CD8-positive, alpha-beta memory T cell (primary cell): ENCODE results near the gene PDGFC. TPM values are rescaled to one million over a fixed set of nuclear protein-coding genes. Genes with fewer than 3 reads are reported as not detected.
A peak's percentile ranks its signal among the peaks of the same experiment; 100 is the strongest.

Experiments
- CTCF ChIA-PET: fragments of 350-600 bp; sonication (Branson Sonifier 250); formaldehyde crosslinking; loops from one replicate; lab custom pipeline; 2021; ENCODE audit warnings: antibody characterized with exemption; lab: Charles Lee
- POLR2A ChIA-PET: fragments of 350-600 bp; sonication (Branson Sonifier 250); formaldehyde crosslinking; loops from one replicate; lab custom pipeline; 2021; ENCODE audit warnings: antibody characterized with exemption; lab: Charles Lee
- DNase-seq, 5 donors: peaks; one replicate each; pipeline versions ENCODE4 v3.0.0 to v3.0.0-alpha.2; 2020 to 2022; ENCODE audit warnings: mixed read lengths in 1 of 5
- H3K27ac ChIP-seq: one replicate; pipeline ENCODE4 v1.7.0; 2013; ENCODE audit warnings: low read depth, mild to moderate bottlenecking, low read length, moderate library complexity
- H3K27me3 ChIP-seq: 2 replicates; pipeline ENCODE4 v1.7.0; 2013; ENCODE audit warnings: low read length, mild to moderate bottlenecking; ENCODE audit not compliant: insufficient read depth, poor library complexity, severe bottlenecking
- H3K36me3 ChIP-seq: 2 replicates; pipeline ENCODE4 v1.7.0; 2013; ENCODE audit warnings: mild to moderate bottlenecking, low read length, moderate library complexity; ENCODE audit not compliant: insufficient read depth
- H3K4me1 ChIP-seq: 2 replicates; pipeline ENCODE4 v1.7.0; 2013; ENCODE audit warnings: mild to moderate bottlenecking, low read length, moderate library complexity; ENCODE audit not compliant: insufficient read depth
- H3K4me3 ChIP-seq: 2 replicates; pipeline ENCODE4 v1.7.0; 2013; ENCODE audit warnings: mild to moderate bottlenecking, low read length
- H3K9me3 ChIP-seq: 2 replicates; pipeline ENCODE4 v1.7.0; 2013; ENCODE audit warnings: mild to moderate bottlenecking, low read length
- H3K27ac Mint-ChIP-seq, 8 donors: one replicate each; pipeline ENCODE4 v1.8.0; 2020 to 2021; ENCODE audit warnings: mixed read lengths in 8 of 8, mild to moderate bottlenecking in 6 of 8, inconsistent platforms in 3 of 8, moderate library complexity in 3 of 8
- H3K27me3 Mint-ChIP-seq, 2 donors: one replicate each; pipeline ENCODE4 v1.8.0; 2020 to 2021; ENCODE audit warnings: mixed read lengths in 2 of 2, mild to moderate bottlenecking in 1 of 2, moderate library complexity in 1 of 2
- H3K36me3 Mint-ChIP-seq, 3 donors: one replicate each; pipeline ENCODE4 v1.8.0; 2020 to 2021; ENCODE audit warnings: mixed read lengths in 3 of 3, inconsistent platforms in 1 of 3, mild to moderate bottlenecking in 1 of 3
- H3K4me1 Mint-ChIP-seq, 3 donors: one replicate each; pipeline ENCODE4 v1.8.0; 2020 to 2021; ENCODE audit warnings: mixed read lengths in 3 of 3, inconsistent platforms in 1 of 3, mild to moderate bottlenecking in 1 of 3
- H3K4me3 Mint-ChIP-seq, 7 donors: one replicate each; pipeline ENCODE4 v1.8.0; 2020 to 2021; ENCODE audit warnings: mixed read lengths in 7 of 7, mild to moderate bottlenecking in 6 of 7, moderate library complexity in 4 of 7, inconsistent platforms in 2 of 7
- H3K9me3 Mint-ChIP-seq, 5 donors: one replicate each; pipeline ENCODE4 v1.8.0; 2020 to 2022; ENCODE audit warnings: mixed read lengths in 5 of 5, mild to moderate bottlenecking in 3 of 5, moderate library complexity in 2 of 5, inconsistent platforms in 1 of 5
- polyA plus RNA-seq: library from polyadenylated mRNA; unstranded; fragments of 300-500 nt; fragmentation: Illumina TruSeq; gene quantifications from one replicate; pipeline ENCODE4 v1.2.3, GENCODE V29; 2021
- total RNA-seq, 2 experiments: library from RNA; stranded (reverse); gene quantifications; one replicate each; pipeline ENCODE4 v1.2.3, GENCODE V29; 2021

Gene PDGFC, protein sequence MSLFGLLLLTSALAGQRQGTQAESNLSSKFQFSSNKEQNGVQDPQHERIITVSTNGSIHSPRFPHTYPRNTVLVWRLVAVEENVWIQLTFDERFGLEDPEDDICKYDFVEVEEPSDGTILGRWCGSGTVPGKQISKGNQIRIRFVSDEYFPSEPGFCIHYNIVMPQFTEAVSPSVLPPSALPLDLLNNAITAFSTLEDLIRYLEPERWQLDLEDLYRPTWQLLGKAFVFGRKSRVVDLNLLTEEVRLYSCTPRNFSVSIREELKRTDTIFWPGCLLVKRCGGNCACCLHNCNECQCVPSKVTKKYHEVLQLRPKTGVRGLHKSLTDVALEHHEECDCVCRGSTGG
- total RNA-seq (under 1 TPM in 1 of 2 experiments, not detected in 1; 0.13 TPM), polyA plus RNA-seq (not detected)

DNA sequence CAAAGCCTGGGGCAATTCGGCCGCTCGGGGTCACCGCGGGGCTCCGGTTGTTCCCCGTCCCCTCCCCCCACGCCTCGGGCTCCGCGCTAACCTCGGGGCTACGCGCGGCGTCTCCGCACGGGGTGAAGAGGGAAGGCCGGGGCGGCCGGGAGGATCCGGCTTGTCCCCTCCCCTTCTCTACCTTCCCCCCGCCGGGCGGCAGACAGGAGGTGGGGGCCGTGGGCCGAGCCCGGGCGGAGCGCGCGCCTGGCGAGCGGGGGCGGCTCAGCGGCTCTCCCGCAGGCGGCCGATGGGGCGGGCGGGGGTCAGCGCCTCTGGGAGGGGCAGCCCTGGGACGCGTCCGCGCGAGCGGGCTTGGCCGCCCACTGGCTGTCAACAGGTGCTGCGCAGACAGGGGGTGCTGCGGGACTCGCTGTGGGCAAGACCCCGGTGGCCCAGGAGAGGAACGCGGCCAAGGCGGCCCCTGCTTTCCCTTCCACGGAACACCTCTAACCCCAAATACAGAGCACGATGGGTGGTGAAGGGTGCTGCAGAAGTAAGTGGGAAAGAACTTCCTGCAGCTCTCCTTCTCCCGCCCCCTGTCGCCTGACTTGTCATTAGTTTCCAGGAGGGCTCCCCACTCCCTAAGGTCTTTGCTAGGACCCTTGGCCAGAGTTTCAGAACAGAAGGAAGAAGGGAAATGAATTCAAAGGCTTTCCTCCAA lies at the start of gene PDGFC:
Gene PDGFC, minus strand, starts transcription at position 124 of the 703 bp plus-strand sequence. CDS start 896 bp downstream, outside the sequence.
- POLR2A ChIA-PET = no interaction called here
- H3K27me3 Mint-ChIP-seq = peaks cover 28 to 51% of the 10 kb centered on the region in 2 donors
- H3K27me3 ChIP-seq = peaks cover 8% of the 10 kb centered on the region
- DNase-seq = no peak
- H3K4me3 ChIP-seq = no peak within 1 kb of the TSS
- no peak within 1 kb of the TSS for H3K27ac ChIP-seq
- H3K4me3 Mint-ChIP-seq = peak within 1 kb of the TSS in 3 of 7 donors; percentile 11 to 45 (median 16)
- peaks cover 0 to 4% (median 1%) of the 10 kb centered on the region in 3 donors for H3K36me3 Mint-ChIP-seq
- H3K9me3 Mint-ChIP-seq = peaks cover 6 to 19% (median 12%) of the 10 kb centered on the region in 5 donors
- H3K36me3 ChIP-seq = no peaks in the 10 kb centered on the region
- no peaks in the 10 kb centered on the region for H3K9me3 ChIP-seq
- CTCF ChIA-PET = no interaction called here
- H3K4me1 ChIP-seq = no peaks in the 10 kb centered on the region
- H3K4me1 Mint-ChIP-seq = peaks cover 0 to 10% (median 5%) of the 10 kb centered on the region in 3 donors
- H3K27ac Mint-ChIP-seq = no peak within 1 kb of the TSS

DNA sequence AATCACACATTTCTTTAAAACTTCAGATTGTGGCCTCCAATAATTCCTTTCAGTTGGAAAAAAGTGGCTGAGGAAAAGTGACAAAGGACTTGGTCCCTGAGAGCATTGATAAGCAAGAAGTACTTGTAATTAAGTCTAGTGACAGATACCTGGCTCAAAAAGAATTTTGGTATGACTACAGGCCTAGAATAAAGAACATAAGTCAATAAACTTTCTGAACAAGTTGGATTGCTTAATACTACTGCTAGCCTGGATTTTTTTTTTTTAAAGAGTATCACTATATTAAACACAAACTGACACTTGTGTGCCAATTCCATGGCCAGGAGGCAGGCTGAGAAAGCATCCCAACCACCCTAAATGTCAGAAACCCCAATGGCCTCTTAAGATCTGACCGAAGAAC lies 49.3 kb upstream of the PDGFC start:
- no peaks in the 10 kb centered on the region for H3K27me3 Mint-ChIP-seq
- H3K9me3 ChIP-seq = no peaks in the 10 kb centered on the region
- H3K27ac ChIP-seq = no peak overlapping the region
- ChIA-PET POLR2A (no interaction called here), CTCF (no interaction called here)
- no peaks in the 10 kb centered on the region for H3K27me3 ChIP-seq
- no peak for DNase-seq
- no peaks in the 10 kb centered on the region for H3K4me1 Mint-ChIP-seq
- H3K4me3 ChIP-seq = no peak overlapping the region
- no peaks in the 10 kb centered on the region for H3K36me3 Mint-ChIP-seq
- H3K9me3 Mint-ChIP-seq = peaks cover 2 to 15% (median 6%) of the 10 kb centered on the region in 5 donors
- no peaks in the 10 kb centered on the region for H3K4me1 ChIP-seq
- H3K36me3 ChIP-seq = no peaks in the 10 kb centered on the region
- no peak overlapping the region for H3K4me3 Mint-ChIP-seq
- no peak overlapping the region for H3K27ac Mint-ChIP-seq

DNA sequence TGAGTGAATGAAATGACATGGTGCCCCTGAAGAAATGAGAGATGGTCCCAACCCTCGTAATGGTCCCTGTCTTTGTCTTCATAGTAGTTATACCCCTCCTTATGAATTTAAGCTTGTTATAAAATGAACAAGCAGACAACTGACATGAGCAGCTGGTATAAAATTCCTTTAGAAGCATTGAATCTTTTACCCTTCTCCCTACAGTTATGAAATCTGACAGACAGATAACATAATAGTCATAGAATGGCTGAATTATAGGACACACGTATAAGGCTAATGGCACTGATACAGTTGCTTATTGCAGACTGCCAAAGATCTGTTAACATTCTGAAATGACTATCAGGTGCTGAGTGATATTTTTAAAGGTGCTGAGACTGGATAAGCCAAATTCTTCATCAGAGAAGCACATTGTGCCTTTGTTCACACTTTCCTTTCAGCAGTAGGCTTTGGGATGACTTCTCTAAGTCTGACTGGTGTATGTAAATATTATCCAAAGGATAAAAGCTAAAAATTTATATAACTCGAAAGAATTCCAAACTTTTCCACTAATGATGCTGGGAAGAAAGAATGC lies 47.4 kb upstream of the PDGFC start:
- Histone ChIP-seq H3K27me3 (no peaks in the 10 kb centered on the region), H3K9me3 (no peaks in the 10 kb centered on the region), H3K27ac (no peak overlapping the region), H3K4me1 (no peaks in the 10 kb centered on the region), H3K36me3 (no peaks in the 10 kb centered on the region), H3K4me3 (no peak overlapping the region)
- Mint-ChIP-seq H3K27me3 (no peaks in the 10 kb centered on the region), H3K36me3 (no peaks in the 10 kb centered on the region), H3K4me3 (no peak overlapping the region), H3K9me3 (peaks cover 2 to 15% (median 4%) of the 10 kb centered on the region in 5 donors), H3K27ac (no peak overlapping the region), H3K4me1 (no peaks in the 10 kb centered on the region)
- CTCF ChIA-PET = no interaction called here
- POLR2A ChIA-PET = no interaction called here
- DNase-seq = no peak

DNA sequence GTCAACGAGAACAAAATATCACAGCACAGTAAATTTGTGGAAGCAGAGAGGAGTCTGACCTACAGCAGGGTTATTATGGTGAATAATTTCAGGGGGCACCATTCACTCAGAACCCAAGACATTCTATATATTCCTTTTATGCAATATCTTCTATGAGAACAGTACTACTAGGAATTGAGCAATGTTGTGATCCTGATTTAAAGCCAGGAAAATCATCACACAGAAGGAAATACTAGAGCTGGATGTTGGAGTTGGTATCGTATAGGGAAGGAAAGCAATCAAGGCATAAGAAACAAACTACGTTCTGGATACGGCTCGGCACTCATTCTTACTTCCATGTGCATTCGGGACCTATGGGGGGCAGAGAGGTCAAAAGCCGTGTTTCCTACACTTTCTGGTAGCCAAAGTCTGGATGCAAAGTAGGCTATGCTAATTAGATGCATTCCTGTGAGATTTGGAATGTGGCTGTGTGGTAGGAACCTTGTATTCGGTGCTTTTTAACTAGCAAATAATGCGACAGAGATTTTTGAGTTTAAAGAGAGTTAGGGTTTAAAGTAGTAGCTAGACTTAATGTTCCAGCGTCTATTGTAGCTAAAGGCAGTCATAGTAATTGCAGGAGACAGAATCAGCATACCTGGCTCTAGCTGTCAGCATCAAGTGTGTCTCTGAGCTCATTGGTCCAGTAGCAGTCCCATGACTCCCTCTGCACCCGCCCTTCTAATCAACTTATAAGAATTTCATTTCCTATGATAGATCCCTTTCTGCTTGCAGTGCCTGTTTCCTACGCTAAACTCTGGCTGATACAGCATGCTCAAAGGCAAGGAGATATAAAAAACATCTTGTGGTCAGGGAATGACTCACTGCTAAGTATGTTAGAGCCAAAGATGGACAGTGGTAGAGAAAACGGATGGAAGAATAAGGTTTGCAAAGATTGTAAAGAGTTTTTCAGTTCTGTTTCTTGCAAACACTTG lies 43.3 kb upstream of the PDGFC start:
- no peak overlapping the region for H3K4me3 ChIP-seq
- Mint-ChIP-seq H3K36me3 (no peaks in the 10 kb centered on the region), H3K9me3 (peaks cover 0 to 6% (median 0%) of the 10 kb centered on the region in 5 donors), H3K4me3 (no peak overlapping the region), H3K27me3 (peaks cover 0 to 2% of the 10 kb centered on the region in 2 donors), H3K27ac (no peak overlapping the region), H3K4me1 (no peaks in the 10 kb centered on the region)
- no peaks in the 10 kb centered on the region for H3K4me1 ChIP-seq
- no peak for DNase-seq
- ChIA-PET CTCF (no interaction called here), POLR2A (no interaction called here)
- no peaks in the 10 kb centered on the region for H3K36me3 ChIP-seq
- no peak overlapping the region for H3K27ac ChIP-seq
- no peaks in the 10 kb centered on the region for H3K27me3 ChIP-seq
- H3K9me3 ChIP-seq = no peaks in the 10 kb centered on the region

DNA sequence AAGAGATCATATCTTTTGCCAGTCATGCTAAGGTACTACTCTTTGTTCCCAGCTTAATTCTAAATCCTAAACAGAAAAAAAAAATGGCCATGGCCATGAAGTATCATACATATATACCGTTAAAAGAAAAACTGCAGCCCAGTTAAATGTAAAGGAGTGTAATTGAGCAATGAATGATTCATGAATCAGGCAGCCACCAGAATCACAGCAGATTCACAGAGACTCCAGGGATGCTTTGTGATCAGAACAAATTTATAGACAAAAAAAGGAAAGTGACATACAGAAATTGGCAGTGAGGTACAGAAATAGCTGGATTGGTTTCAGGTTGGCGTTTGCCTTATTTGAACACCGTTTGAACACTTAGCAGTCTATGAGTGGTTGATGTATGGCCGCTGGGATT lies 42.1 kb upstream of the PDGFC start:
- Mint-ChIP-seq H3K4me3 (no peak overlapping the region), H3K36me3 (no peaks in the 10 kb centered on the region), H3K27me3 (peaks cover 0 to 2% of the 10 kb centered on the region in 2 donors), H3K4me1 (no peaks in the 10 kb centered on the region), H3K27ac (no peak overlapping the region), H3K9me3 (peaks cover 0 to 6% (median 0%) of the 10 kb centered on the region in 5 donors)
- no peak for DNase-seq
- Histone ChIP-seq H3K27me3 (no peaks in the 10 kb centered on the region), H3K4me1 (no peaks in the 10 kb centered on the region), H3K4me3 (no peak overlapping the region), H3K36me3 (no peaks in the 10 kb centered on the region), H3K27ac (no peak overlapping the region), H3K9me3 (no peaks in the 10 kb centered on the region)
- ChIA-PET POLR2A (no interaction called here), CTCF (no interaction called here)

DNA sequence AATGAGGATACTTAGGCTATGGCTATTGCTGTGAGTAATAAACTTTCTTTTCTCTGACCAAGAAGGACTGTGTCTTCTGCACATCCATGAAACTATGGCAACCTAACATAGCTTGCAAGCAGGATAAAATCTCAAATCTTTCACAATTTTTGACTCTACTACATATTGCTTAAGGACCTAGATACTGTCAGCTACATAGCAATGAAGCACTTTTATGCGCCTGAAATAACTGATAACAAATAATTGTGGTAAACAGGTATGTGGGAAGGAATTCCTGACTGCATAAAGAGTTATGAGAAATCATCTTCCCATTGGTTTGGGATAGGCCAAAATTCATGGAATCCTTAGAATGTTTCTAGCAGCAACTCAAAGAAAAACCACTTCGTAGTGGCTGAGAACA lies 41.2 kb upstream of the PDGFC start:
- H3K27ac ChIP-seq = no peak overlapping the region
- no peaks in the 10 kb centered on the region for H3K4me1 ChIP-seq
- H3K36me3 ChIP-seq = no peaks in the 10 kb centered on the region
- Mint-ChIP-seq H3K4me3 (no peak overlapping the region), H3K27me3 (peaks cover 0 to 2% of the 10 kb centered on the region in 2 donors), H3K27ac (no peak overlapping the region), H3K4me1 (no peaks in the 10 kb centered on the region), H3K9me3 (peaks cover 0 to 6% (median 4%) of the 10 kb centered on the region in 5 donors), H3K36me3 (no peaks in the 10 kb centered on the region)
- H3K27me3 ChIP-seq = no peaks in the 10 kb centered on the region
- DNase-seq = no peak
- no peaks in the 10 kb centered on the region for H3K9me3 ChIP-seq
- ChIA-PET CTCF (no interaction called here), POLR2A (no interaction called here)
- H3K4me3 ChIP-seq = no peak overlapping the region

DNA sequence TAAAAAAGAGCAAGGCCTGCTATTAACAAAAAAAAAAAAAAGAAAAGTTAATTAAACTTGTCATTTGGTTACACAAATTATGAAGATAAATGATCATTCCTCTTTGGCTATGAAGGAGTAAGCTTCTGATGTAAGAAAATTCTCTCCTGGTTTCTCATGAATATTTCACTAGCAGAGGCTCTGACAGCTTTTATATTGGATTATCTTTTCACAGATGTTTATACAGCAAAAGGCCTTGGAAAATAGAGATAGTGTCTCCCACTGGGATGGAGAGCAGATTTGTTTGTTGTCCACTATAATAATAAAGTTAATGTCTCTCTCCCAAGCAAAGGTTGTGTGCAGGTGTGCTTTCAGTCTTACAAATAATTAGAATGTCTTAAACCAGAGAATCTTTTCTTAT lies 40.7 kb upstream of the PDGFC start:
- Mint-ChIP-seq H3K4me1 (no peaks in the 10 kb centered on the region), H3K27ac (no peak overlapping the region), H3K9me3 (peaks cover 0 to 6% (median 4%) of the 10 kb centered on the region in 5 donors), H3K36me3 (no peaks in the 10 kb centered on the region), H3K4me3 (no peak overlapping the region), H3K27me3 (peaks cover 0 to 2% of the 10 kb centered on the region in 2 donors)
- DNase-seq = no peak
- ChIA-PET POLR2A (no interaction called here), CTCF (no interaction called here)
- no peaks in the 10 kb centered on the region for H3K9me3 ChIP-seq
- no peak overlapping the region for H3K4me3 ChIP-seq
- no peaks in the 10 kb centered on the region for H3K36me3 ChIP-seq
- no peaks in the 10 kb centered on the region for H3K27me3 ChIP-seq
- H3K4me1 ChIP-seq = no peaks in the 10 kb centered on the region
- H3K27ac ChIP-seq = no peak overlapping the region
